PC-9 (cell line): Measurements from ENCODE around the gene SH3GL2.

ENCODE experiments used
- CTCF ChIP-seq: fragments of 200-600 bp; sonication (generic); conservative IDR thresholded peaks from 2 replicates; pipeline ENCODE4 v1.6.1; 2017; ENCODE audit warnings: mixed run types, antibody characterized with exemption, mild to moderate bottlenecking, moderate library complexity
- EZH2 ChIP-seq: fragments of 200-600 bp; sonication (generic); IDR thresholded peaks from 2 replicates; pipeline ENCODE4 v1.8.0; 2017; ENCODE audit warnings: antibody characterized with exemption, low read depth

GRCh38 chr9:17597977-17598376, 19.1 kb downstream of the SH3GL2 start:
- TF ChIP-seq CTCF (no peak), EZH2 (no peak)
